A549 (cell line): ENCODE data around the gene MAMLD1. TPM values are rescaled to one million over a fixed set of nuclear protein-coding genes. Genes with fewer than 3 reads are reported as not detected.

Source experiments
- ATAC-seq, 2 experiments: fragments of 200-7000 bp in 1 of 2; fragments of >200 bp in 1 of 2; cut with Nextera tagmentation in 1 of 2; cut with Tn5 transposase in 1 of 2; 3 replicates each; pipeline versions ENCODE4 v1.8.0 to v1.9.1; 2018 to 2020; ENCODE audit warnings: mild to moderate bottlenecking in 1 of 2, moderate library complexity in 1 of 2
- CTCF ChIA-PET: fragments of 300-600 bp; sonication (Branson Sonifier 250); formaldehyde crosslinking; extraction: SDS; loops from one replicate; lab custom pipeline; 2021; ENCODE audit warnings: antibody characterized with exemption, inconsistent platforms; lab: Yijun Ruan, JAX
- POLR2A ChIA-PET: fragments of 350-600 bp; formaldehyde crosslinking; extraction: SDS; loops from one replicate; lab custom pipeline; 2021; ENCODE audit warnings: antibody characterized with exemption, inconsistent platforms; lab: Yijun Ruan, JAX
- DNase-seq, 2 experiments: peaks; one replicate each; pipeline versions ENCODE4 v3.0.0 to v3.0.0-alpha.2; 2011 to 2016; ENCODE audit warnings: low read depth in 1 of 2, low spot score in 1 of 2
- FAIRE-seq: peaks from 2 replicates; lab custom pipeline; 2011; peaks lifted over from hg19 to GRCh38; lab: Jason Lieb, UNC
- H3K27ac ChIP-seq, 2 experiments: fragments of >200 bp; sonication (Bioruptor Twin); formaldehyde crosslinking; 3 replicates each; pipeline ENCODE4 v1.5.1; 2016 to 2017
- H3K4me1 ChIP-seq: fragments of >200 bp; sonication (Bioruptor Twin); formaldehyde crosslinking; 3 replicates; pipeline ENCODE4 v1.6.1; 2016
- H3K4me2 ChIP-seq: fragments of >200 bp; sonication (Bioruptor Twin); formaldehyde crosslinking; 3 replicates; pipeline ENCODE4 v1.6.1; 2016
- H3K4me3 ChIP-seq: fragments of >200 bp; sonication (Bioruptor Twin); formaldehyde crosslinking; 3 replicates; pipeline ENCODE4 v1.5.1; 2016
- H3K9me3 ChIP-seq: fragments of >200 bp; sonication (Bioruptor Twin); formaldehyde crosslinking; 3 replicates; pipeline ENCODE4 v1.6.1; 2016
- ATOH8 ChIP-seq: fragments of 250-450 bp; sonication (Bioruptor Pico); IDR thresholded peaks from 2 replicates; pipeline ENCODE4 v1.5.0; 2020; ENCODE audit warnings: low read depth, mild to moderate bottlenecking, moderate library complexity
- BHLHE40 ChIP-seq: IDR thresholded peaks from 2 replicates; pipeline ENCODE4 v1.6.1; 2012; ENCODE audit warnings: low read depth, low read length, inconsistent platforms
- CBX2 ChIP-seq: fragments of 200-600 bp; sonication (generic); IDR thresholded peaks from 2 replicates; pipeline ENCODE4 v1.6.1; 2016; ENCODE audit warnings: low read depth, mild to moderate bottlenecking, borderline replicate concordance
- CBX8 ChIP-seq: fragments of 200-600 bp; sonication (generic); IDR thresholded peaks from 2 replicates; pipeline ENCODE4 v1.6.1; 2016
- CHD2 ChIP-seq: fragments of 150-350 bp; IDR thresholded peaks from 2 replicates; pipeline ENCODE4 v1.6.1; 2014; ENCODE audit warnings: low read length; ENCODE audit not compliant: partially characterized antibody
- CHD4 ChIP-seq: fragments of 200-600 bp; sonication (generic); IDR thresholded peaks from 2 replicates; pipeline ENCODE4 v1.6.1; 2016; ENCODE audit warnings: antibody characterized with exemption, mild to moderate bottlenecking, borderline replicate concordance
- EHF ChIP-seq: fragments of 250-450 bp; sonication (Bioruptor Pico); IDR thresholded peaks from 2 replicates; pipeline ENCODE4 v1.5.0; 2020; ENCODE audit warnings: mild to moderate bottlenecking
- EP300 ChIP-seq, 2 experiments: fragments of >200 bp; sonication (Bioruptor Twin); formaldehyde crosslinking; IDR thresholded peaks; 2 replicates in 1 of 2; 3 replicates in 1 of 2; pipeline ENCODE4 v1.6.1; 2016 to 2017
- FOSB ChIP-seq: fragments of 250-450 bp; sonication (Bioruptor Pico); IDR thresholded peaks from 2 replicates; pipeline ENCODE4 v1.5.0; 2020; ENCODE audit warnings: mild to moderate bottlenecking, moderate library complexity
- FOXS1 ChIP-seq: fragments of 250-450 bp; sonication (Bioruptor Pico); IDR thresholded peaks from 2 replicates; pipeline ENCODE4 v1.5.0; 2020; ENCODE audit warnings: mild to moderate bottlenecking, moderate library complexity
- GATA3 ChIP-seq: IDR thresholded peaks from 2 replicates; pipeline ENCODE4 v1.6.1; 2012; ENCODE audit warnings: borderline replicate concordance
- HDAC2 ChIP-seq: fragments of 200-600 bp; sonication (generic); IDR thresholded peaks from 2 replicates; pipeline ENCODE4 v1.6.1; 2016
- HEYL ChIP-seq: fragments of 250-450 bp; sonication (Bioruptor Pico); IDR thresholded peaks from 2 replicates; pipeline ENCODE4 v1.8.0; 2021; ENCODE audit warnings: mild to moderate bottlenecking, moderate library complexity
- HOXA7 ChIP-seq: fragments of 250-450 bp; sonication (Bioruptor Pico); IDR thresholded peaks from 2 replicates; pipeline ENCODE4 v1.5.0; 2020; ENCODE audit warnings: mild to moderate bottlenecking, moderate library complexity
- KDM1A ChIP-seq: fragments of 200-600 bp; sonication (generic); IDR thresholded peaks from 2 replicates; pipeline ENCODE4 v1.6.1; 2016; ENCODE audit warnings: low read depth, mild to moderate bottlenecking
- MAX ChIP-seq: IDR thresholded peaks from 2 replicates; pipeline ENCODE4 v1.6.1; 2012
- MAZ ChIP-seq: fragments of 150-350 bp; IDR thresholded peaks from 2 replicates; pipeline ENCODE4 v1.6.1; 2014; ENCODE audit warnings: antibody characterized with exemption, low read depth, low read length, borderline replicate concordance
- MYC ChIP-seq: IDR thresholded peaks from 2 replicates; pipeline ENCODE4 v1.6.1; 2012; ENCODE audit warnings: mild to moderate bottlenecking, inconsistent platforms, low read length, improper control_type of control experiment, borderline replicate concordance
- PBX3 ChIP-seq: IDR thresholded peaks from 2 replicates; pipeline ENCODE4 v1.6.1; 2012
- PHF8 ChIP-seq: fragments of 200-600 bp; sonication (generic); IDR thresholded peaks from 2 replicates; pipeline ENCODE4 v1.6.1; 2016; ENCODE audit warnings: low read depth, mild to moderate bottlenecking, antibody characterized with exemption, moderate library complexity, borderline replicate concordance
- POLR2A ChIP-seq: IDR thresholded peaks from 2 replicates; pipeline ENCODE4 v1.6.1; 2012; ENCODE audit warnings: mild to moderate bottlenecking, low read length
- RAD21 ChIP-seq, 2 experiments: fragments of >200 bp in 1 of 2; sonication (Bioruptor Twin) in 1 of 2; formaldehyde crosslinking in 1 of 2; IDR thresholded peaks in 1 of 2; conservative IDR thresholded peaks in 1 of 2; 2 replicates in 1 of 2; 3 replicates in 1 of 2; pipeline ENCODE4 v1.6.1; 2012 to 2018; ENCODE audit warnings: inconsistent platforms in 1 of 2
- RARB ChIP-seq: fragments of 250-450 bp; sonication (Bioruptor Pico); IDR thresholded peaks from 2 replicates; pipeline ENCODE4 v1.8.0; 2021; ENCODE audit warnings: mild to moderate bottlenecking, moderate library complexity
- RFX5 ChIP-seq: fragments of 450-650 bp; IDR thresholded peaks from 2 replicates; pipeline ENCODE4 v1.7.1; 2014; ENCODE audit warnings: antibody characterized with exemption, mild to moderate bottlenecking, moderate library complexity
- SREBF2 ChIP-seq: fragments of 450-650 bp; IDR thresholded peaks from 2 replicates; pipeline ENCODE4 v1.6.1; 2014; ENCODE audit warnings: mild to moderate bottlenecking, moderate library complexity
- TP53 ChIP-seq: fragments of 250-450 bp; sonication (Bioruptor Pico); IDR thresholded peaks from 2 replicates; pipeline ENCODE4 v1.5.0; 2021; ENCODE audit warnings: mild to moderate bottlenecking, moderate library complexity
- USF2 ChIP-seq: fragments of 450-650 bp; IDR thresholded peaks from 2 replicates; pipeline ENCODE4 v1.6.1; 2014; ENCODE audit warnings: antibody characterized with exemption
- ZC3H11A ChIP-seq: fragments of 450-650 bp; IDR thresholded peaks from 2 replicates; pipeline ENCODE4 v1.6.1; 2014; ENCODE audit warnings: antibody characterized with exemption, mild to moderate bottlenecking
- ZFP36 ChIP-seq: fragments of 450-650 bp; IDR thresholded peaks from 2 replicates; pipeline ENCODE4 v1.6.1; 2014; ENCODE audit warnings: borderline replicate concordance; ENCODE audit not compliant: partially characterized antibody
- ZSCAN20 ChIP-seq: fragments of 250-450 bp; sonication (Bioruptor Pico); IDR thresholded peaks from 2 replicates; pipeline ENCODE4 v1.8.0; 2022; ENCODE audit warnings: mild to moderate bottlenecking, moderate library complexity
- WGBS: methylation state at CpG from one replicate; pipeline ENCODE4 v1.1.6; 2017; ENCODE audit errors: missing lambda C conversion rate; 5-methylcytosine and 5-hydroxymethylcytosine counted together
- polyA plus RNA-seq, 4 experiments: library from polyadenylated mRNA; depleted of rRNA in 3 of 4; stranded (reverse); fragments of >200 nt; fragmentation: RNase III in 1 of 4; extraction: RNeasy Plus Mini Kit Qiagen cat#74134 plus additional on column Dnase treatment in 1 of 4; gene quantifications; 2 replicates in 3 of 4; 3 replicates in 1 of 4; pipeline ENCODE4 v1.2.3, GENCODE V29; 2011 to 2017

The MAMLD1 gene
- polyA plus RNA-seq, 2 of the 4 experiments (the other 2 are of a cell fraction): 1.2 to 2.3 TPM

- Histone ChIP-seq H3K4me2 (no peak overlapping the region), H3K9me3 (no peaks in the 10 kb centered on the region), H3K27ac (no peak overlapping the region), H3K4me1 (no peaks in the 10 kb centered on the region), H3K4me3 (no peak overlapping the region)
- FAIRE-seq (no peak), DNase-seq (no peak), ATAC-seq (no peak)
- WGBS: 94% methylated on average over 5 of the region's 8 CpGs
- ChIA-PET CTCF (interaction anchor here (1.2 to 1.5 kb wide), 2 partner anchors 11 to 523 kb away, joined by 3 read pairs; no protein-coding TSS in a partner anchor), POLR2A (no interaction called here)
- TF ChIP-seq FOSB (CRISPR knock-in tag) (no peak), KDM1A (no peak), CBX8 (no peak), HOXA7 (CRISPR knock-in tag) (no peak), RFX5 (no peak), SREBF2 (no peak), MAX (no peak), FOXS1 (CRISPR knock-in tag) (no peak), MYC (no peak), ZC3H11A (no peak), EHF (CRISPR knock-in tag) (no peak), RAD21 (conservative IDR thresholded peaks at IDR 0.05 in 1 of 2, IDR thresholded peaks at IDR 0.05 in 1 of 2) (no peak), MAZ (no peak), ATOH8 (CRISPR knock-in tag) (no peak), HDAC2 (no peak), CBX2 (no peak), BHLHE40 (no peak), ZSCAN20 (CRISPR knock-in tag) (no peak), TP53 (CRISPR knock-in tag) (no peak)
Measured at GRCh38 chrX:150473371-150473770, 110.3 kb downstream of the MAMLD1 start.

- no peak overlapping the region for H3K27ac ChIP-seq
- no peak overlapping the region for H3K4me3 ChIP-seq
- no peaks in the 10 kb centered on the region for H3K9me3 ChIP-seq
- ChIA-PET CTCF (interaction anchor here (1.7 kb wide), 1 partner anchor 10 kb away, joined by 8 read pairs; no protein-coding TSS in a partner anchor), POLR2A (no interaction called here)
- WGBS: 94% methylated on average over 2 of the region's 2 CpGs
- no peak overlapping the region for H3K4me2 ChIP-seq
- H3K4me1 ChIP-seq: no peaks in the 10 kb centered on the region
- FAIRE-seq: no peak
- ATAC-seq: no peak
- DNase-seq: no peak
- no peak for TF ChIP-seq ZFP36
- no peak for TF ChIP-seq USF2
- no peak for TF ChIP-seq HEYL (CRISPR knock-in tag)
- TF ChIP-seq RARB (CRISPR knock-in tag): no peak
- TF ChIP-seq CHD4: no peak
- no peak for TF ChIP-seq GATA3
- no peak for TF ChIP-seq CHD2
- no peak for TF ChIP-seq POLR2A
- no peak for TF ChIP-seq SREBF2
- no peak for TF ChIP-seq EP300 (IDR thresholded peaks at IDR 0.05)
- no peak for TF ChIP-seq PBX3
- TF ChIP-seq PHF8: no peak
- no peak for TF ChIP-seq RFX5
- no peak for TF ChIP-seq FOXS1 (CRISPR knock-in tag)
- no peak for TF ChIP-seq MAX
Measured at GRCh38 chrX:150475461-150475860, 112.3 kb downstream of the MAMLD1 start.
